Thyroid gland (tissue), 4 donors: ENCODE measurements around the gene SERP1.

Experiments used
- CTCF ChIP-seq, 6 experiments: fragments of 200-600 bp in 3 of 6; fragments of 450-650 bp in 3 of 6; sonication (generic) in 3 of 6; IDR thresholded peaks; one replicate each; pipeline ENCODE4 v1.5.1; 2016 to 2019; ENCODE audit warnings: antibody characterized with exemption in 6 of 6, mild to moderate bottlenecking in 2 of 6, inconsistent platforms in 1 of 6, moderate library complexity in 1 of 6
- POLR2A ChIP-seq, 2 donors: fragments of 450-650 bp; IDR thresholded peaks; one replicate each; pipeline ENCODE4 v1.6.1; 2017; ENCODE audit warnings: antibody characterized with exemption in 2 of 2, mild to moderate bottlenecking in 2 of 2, moderate library complexity in 1 of 2

GRCh38 chr3:150523538-150523937 lies 22.8 kb downstream of the SERP1 start:
- no peak for TF ChIP-seq POLR2A (IDR thresholded peaks at IDR 0.05)
- no peak for TF ChIP-seq CTCF (IDR thresholded peaks at IDR 0.05)
